Measurements from ENCODE around the gene ZNF385D. TPM values are rescaled to one million over a fixed set of nuclear protein-coding genes. Genes with fewer than 3 reads are reported as not detected.
A peak's percentile ranks its signal among the peaks of the same experiment; 100 is the strongest.

ZNF385D gene
- total and polyA plus RNA-seq, 2 of the 13 experiments (the other 11 are each of a cell fraction or from before 2014, with no cell fraction given), result not detected

GRCh38 chr3:21620511-21621155 lies 130.4 kb downstream of the ZNF385D start:
- no peak overlapping the region; the same call in 1 of the 2 replicates for H3K4me2 ChIP-seq (ENCODE audit: low read depth, low read length)
- no peaks in the 10 kb centered on the region for H3K36me3 ChIP-seq (replicated peaks in 1 of 2; ENCODE audit: control insufficient read depth in 1 of 2, insufficient read depth in 2 of 2, low read length in 2 of 2)
- intact Hi-C loops (cut with micrococcal nuclease; ENCODE audit: unreplicated experiment), result no loop called here
- peaks cover 14% of the 10 kb centered on the region; the same call in 1 of the 2 replicates for H3K4me1 ChIP-seq (ENCODE audit: insufficient read depth, low read length)
- DNase-seq (ENCODE audit: low spot score) (no peak), ATAC-seq (peak; percentile 33; the same call in 1 of the 3 replicates), FAIRE-seq (no peak)
- H2AFZ ChIP-seq (ENCODE audit: low read length), result no peak overlapping the region
- no peak overlapping the region for H3K9ac ChIP-seq (ENCODE audit: insufficient read depth, low read depth, low read length)
- POLR2A ChIA-PET, result no interaction called here
- H4K20me1 ChIP-seq (ENCODE audit: insufficient read depth, low read length), result no peaks in the 10 kb centered on the region
- CTCF ChIA-PET (ENCODE audit: low intra/inter-chr PET ratio, low total read pairs), result no interaction called here
- no peak overlapping the region; a peak in 2 of 6 replicates for H3K4me3 ChIP-seq (replicated peaks in 1 of 3; ENCODE audit: insufficient read depth in 1 of 3, low read depth in 2 of 3, low read length in 3 of 3)
- H3K79me2 ChIP-seq (ENCODE audit: insufficient read depth, low read length), result no peaks in the 10 kb centered on the region
- no peak overlapping the region for H3K27ac ChIP-seq (ENCODE audit: extremely low read length, insufficient read depth, low read length)
- BruUV-seq (replicated peaks), result no TSS peak
- in situ Hi-C loops (cut with HindIII; ENCODE audit: extremely low pct_ligation_motif_present, low pct_unique_long_range_greater_than_20kb), result no loop called here
- H3K27me3 ChIP-seq (ENCODE audit: control insufficient read depth in 1 of 2, insufficient read depth in 2 of 2, low read length in 2 of 2), result no peaks in the 10 kb centered on the region
- no peaks in the 10 kb centered on the region for H3K9me3 ChIP-seq (ENCODE audit: low read length)
- 31% methylated on average over 8 of the region's 8 CpGs for WGBS (ENCODE audit: low lambda C conversion rate)
- no peak for TF ChIP-seq ARHGAP35 (CRISPR knock-in tag; IDR thresholded peaks at IDR 0.05; ENCODE audit: borderline replicate concordance)
- TF ChIP-seq HMGXB3 (CRISPR knock-in tag; IDR thresholded peaks at IDR 0.05; ENCODE audit: borderline replicate concordance), result no peak
- TF ChIP-seq THAP9 (CRISPR knock-in tag; IDR thresholded peaks at IDR 0.05; ENCODE audit: borderline replicate concordance), result no peak
- no peak for TF ChIP-seq DDIT3 (CRISPR knock-in tag; IDR thresholded peaks at IDR 0.05)
- TF ChIP-seq YY1 (IDR thresholded peaks at IDR 0.05; ENCODE audit: insufficient read depth, insufficient replicate concordance, low read depth, low read length), result no peak
- no peak for TF ChIP-seq FUBP1 (CRISPR knock-in tag; IDR thresholded peaks at IDR 0.05; ENCODE audit: borderline replicate concordance)
- TF ChIP-seq ZNF496 (CRISPR knock-in tag; IDR thresholded peaks at IDR 0.05; ENCODE audit: insufficient replicate concordance), result no peak
- TF ChIP-seq PAX8 (CRISPR knock-in tag; IDR thresholded peaks at IDR 0.05; ENCODE audit: borderline replicate concordance), result no peak
- TF ChIP-seq MTF1 (CRISPR knock-in tag; IDR thresholded peaks at IDR 0.05), result no peak
- TF ChIP-seq ZNF276 (CRISPR knock-in tag; IDR thresholded peaks at IDR 0.05; ENCODE audit: low read depth), result no peak

Measured in HepG2 (cell line).